H9 (cell line): ENCODE measurements around the gene GJB2. TPM values are rescaled to one million over a fixed set of nuclear protein-coding genes. Genes with fewer than 3 reads are reported as not detected.

Experiments
- DNase-seq: peaks from one replicate; pipeline ENCODE4 v3.0.0-alpha.2; 2017
- H2AFZ ChIP-seq: one replicate; pipeline ENCODE4 v1.6.1; 2013; ENCODE audit warnings: mild to moderate bottlenecking, low read length, control low read depth, moderate library complexity
- H2AK5ac ChIP-seq: 2 replicates; pipeline ENCODE4 v1.6.1; 2013; ENCODE audit warnings: low read length, control low read depth, mixed read lengths; ENCODE audit not compliant: insufficient read length
- H2BK120ac ChIP-seq: one replicate; pipeline ENCODE4 v1.6.1; 2013; ENCODE audit warnings: low read depth, mild to moderate bottlenecking, low read length, control low read depth, inconsistent platforms; ENCODE audit not compliant: poor library complexity, severe bottlenecking
- H2BK12ac ChIP-seq: 2 replicates; pipeline ENCODE4 v1.6.1; 2013; ENCODE audit warnings: low read length, control low read depth, mixed read lengths, low read depth; ENCODE audit not compliant: insufficient read length
- H2BK15ac ChIP-seq: 2 replicates; pipeline ENCODE4 v1.6.1; 2013; ENCODE audit warnings: low read depth, low read length, control low read depth
- H2BK20ac ChIP-seq: one replicate; pipeline ENCODE4 v1.6.1; 2013; ENCODE audit warnings: low read depth, mild to moderate bottlenecking, low read length, control low read depth, inconsistent platforms; ENCODE audit not compliant: poor library complexity, severe bottlenecking
- H2BK5ac ChIP-seq: 2 replicates; pipeline ENCODE4 v1.6.1; 2013; ENCODE audit warnings: low read length, control low read depth, mixed read lengths; ENCODE audit not compliant: insufficient read length
- H3K14ac ChIP-seq: 2 replicates; pipeline ENCODE4 v1.6.1; 2013; ENCODE audit warnings: low read length, control low read depth; ENCODE audit not compliant: insufficient read depth
- H3K18ac ChIP-seq: 2 replicates; pipeline ENCODE4 v1.6.1; 2013; ENCODE audit warnings: low read depth, mild to moderate bottlenecking, mixed read lengths, low read length, control low read depth; ENCODE audit not compliant: insufficient read length
- H3K23ac ChIP-seq: 2 replicates; pipeline ENCODE4 v1.6.1; 2013; ENCODE audit warnings: low read length, control low read depth, mixed read lengths, low read depth; ENCODE audit not compliant: insufficient read length
- H3K23me2 ChIP-seq: 2 replicates; pipeline ENCODE4 v1.6.1; 2013; ENCODE audit warnings: low read depth, mild to moderate bottlenecking, mixed read lengths, low read length, control low read depth; ENCODE audit not compliant: insufficient read length, poor library complexity, severe bottlenecking
- H3K27ac ChIP-seq: 2 replicates; pipeline ENCODE4 v1.5.1; 2013; ENCODE audit warnings: low read length, control low read depth, mixed read lengths, low read depth; ENCODE audit not compliant: insufficient read length
- H3K27me3 ChIP-seq: 2 replicates; pipeline ENCODE4 v1.6.1; 2013; ENCODE audit warnings: low read length, control low read depth, inconsistent platforms; ENCODE audit not compliant: insufficient read depth
- H3K4ac ChIP-seq: 2 replicates; pipeline ENCODE4 v1.6.1; 2013; ENCODE audit warnings: low read depth, mild to moderate bottlenecking, control low read depth, inconsistent platforms, low read length, moderate library complexity
- H3K4me1 ChIP-seq: 2 replicates; pipeline ENCODE4 v1.6.1; 2013; ENCODE audit warnings: low read length, control low read depth, inconsistent platforms; ENCODE audit not compliant: insufficient read depth
- H3K4me2 ChIP-seq: 2 replicates; pipeline ENCODE4 v1.6.1; 2013; ENCODE audit warnings: low read length, control low read depth, mixed read lengths; ENCODE audit not compliant: insufficient read length, insufficient read depth
- H3K56ac ChIP-seq: 2 replicates; pipeline ENCODE4 v1.6.1; 2013; ENCODE audit warnings: low read depth, mild to moderate bottlenecking, mixed read lengths, low read length, control low read depth; ENCODE audit not compliant: insufficient read length
- H3K79me1 ChIP-seq: 2 replicates; pipeline ENCODE4 v1.6.1; 2013; ENCODE audit warnings: low read depth, mild to moderate bottlenecking, moderate library complexity, low read length, control low read depth, inconsistent platforms; ENCODE audit not compliant: insufficient read depth, poor library complexity, severe bottlenecking
- H3K79me2 ChIP-seq: 2 replicates; pipeline ENCODE4 v1.6.1; 2013; ENCODE audit warnings: low read length, control low read depth, inconsistent platforms; ENCODE audit not compliant: insufficient read depth
- H3K9ac ChIP-seq: 2 replicates; pipeline ENCODE4 v1.6.1; 2013; ENCODE audit warnings: low read length, control low read depth, mixed read lengths; ENCODE audit not compliant: insufficient read length; ENCODE audit errors: extremely low read depth
- H3K9me3 ChIP-seq: one replicate; pipeline ENCODE4 v1.6.1; 2013; ENCODE audit warnings: low read depth, low read length, inconsistent platforms; ENCODE audit not compliant: control insufficient read depth
- H3T11ph ChIP-seq: one replicate; pipeline ENCODE4 v1.6.1; 2013; ENCODE audit warnings: mild to moderate bottlenecking, low read length, control low read depth, inconsistent platforms
- H4K20me1 ChIP-seq: one replicate; pipeline ENCODE4 v1.6.1; 2013; ENCODE audit not compliant: control insufficient read depth, insufficient read length, insufficient read depth
- H4K5ac ChIP-seq: 2 replicates; pipeline ENCODE4 v1.6.1; 2013; ENCODE audit warnings: low read depth, mild to moderate bottlenecking, mixed read lengths, low read length, control low read depth; ENCODE audit not compliant: insufficient read length
- H4K8ac ChIP-seq: replicated peaks from 2 replicates; pipeline ENCODE4 v1.6.1; 2013; ENCODE audit warnings: low read length, control low read depth, mixed read lengths, low read depth; ENCODE audit not compliant: insufficient read length
- H4K91ac ChIP-seq: 2 replicates; pipeline ENCODE4 v1.6.1; 2013; ENCODE audit warnings: low read depth, mild to moderate bottlenecking, moderate library complexity, mixed read lengths, low read length, control low read depth; ENCODE audit not compliant: insufficient read length
- H3K27ac Mint-ChIP-seq, 3 experiments: 2 replicates in 2 of 3; 3 replicates in 1 of 3; pipeline ENCODE4 v1.8.0; 2020 to 2021; ENCODE audit warnings: mixed read lengths in 3 of 3, mild to moderate bottlenecking in 1 of 3, moderate library complexity in 1 of 3
- H3K27me3 Mint-ChIP-seq: 2 replicates; pipeline ENCODE4 v1.8.0; 2021; ENCODE audit warnings: low read depth, mild to moderate bottlenecking, moderate library complexity, mixed read lengths
- H3K36me3 Mint-ChIP-seq, 3 experiments: 2 replicates in 2 of 3; 3 replicates in 1 of 3; pipeline ENCODE4 v1.8.0; 2020 to 2021; ENCODE audit warnings: low read depth in 3 of 3, mixed read lengths in 3 of 3; ENCODE audit not compliant: insufficient read depth in 1 of 3
- H3K4me1 Mint-ChIP-seq, 2 experiments: 2 replicates each; pipeline ENCODE4 v1.8.0; 2020; ENCODE audit warnings: mixed read lengths in 2 of 2
- H3K4me3 Mint-ChIP-seq, 2 experiments: 2 replicates in 1 of 2; 3 replicates in 1 of 2; pipeline ENCODE4 v1.8.0; 2020 to 2021; ENCODE audit warnings: mild to moderate bottlenecking in 2 of 2, mixed read lengths in 2 of 2, moderate library complexity in 1 of 2
- H3K9me3 Mint-ChIP-seq, 2 experiments: 2 replicates in 1 of 2; 3 replicates in 1 of 2; pipeline ENCODE4 v1.8.0; 2020; ENCODE audit warnings: mild to moderate bottlenecking in 2 of 2, mixed read lengths in 2 of 2, moderate library complexity in 1 of 2
- CTCF ChIP-seq: fragments of 200-600 bp; sonication (generic); conservative IDR thresholded peaks from 3 replicates; pipeline ENCODE4 v1.8.0; 2021; ENCODE audit warnings: antibody characterized with exemption, mild to moderate bottlenecking
- WGBS: extraction: QIAGEN DNeasy Blood & Tissue Kit; methylation state at CpG from one replicate; pipeline ENCODE4 v1.1.7; 2013; ENCODE audit warnings: missing lambda C conversion rate, low lambda C conversion rate, mixed read lengths; ENCODE audit not compliant: insufficient read length; ENCODE audit errors: extremely low coverage; 5-methylcytosine and 5-hydroxymethylcytosine counted together
- total RNA-seq: library from RNA; stranded (reverse); gene quantifications from 2 replicates; pipeline ENCODE4 v1.2.1, GENCODE V29; 2021

Gene GJB2
- total RNA-seq, 1 experiment from 2014 or later = 0.28 TPM

DNA sequence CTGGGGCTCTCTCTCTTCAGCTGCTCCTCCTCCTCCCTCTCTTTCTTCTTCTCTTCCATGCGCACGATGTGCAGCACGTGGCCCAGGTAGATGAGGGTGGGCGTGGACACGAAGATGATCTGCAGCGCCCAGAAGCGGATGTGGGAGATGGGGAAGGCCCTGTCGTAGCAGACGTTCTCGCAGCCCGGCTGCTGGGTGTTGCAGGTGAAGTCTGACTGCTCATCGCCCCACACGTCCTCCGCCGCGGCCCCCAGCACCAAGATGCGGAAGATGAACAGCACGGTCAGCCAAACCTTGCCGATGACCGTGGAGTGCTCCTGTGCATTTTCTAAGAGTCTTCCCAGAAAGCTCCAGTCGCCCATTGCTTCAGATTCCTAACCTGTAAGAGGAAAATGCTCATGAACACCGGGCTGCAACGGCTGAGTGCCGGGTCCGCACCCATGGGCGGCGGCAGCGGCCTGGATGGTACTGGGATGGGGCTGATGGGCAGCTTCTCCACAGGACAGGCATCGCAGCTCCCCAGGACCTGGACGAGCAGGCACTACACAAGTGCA lies 49.7 kb downstream of the GJB2 start:
- Histone ChIP-seq H4K91ac (no peak overlapping the region), H2BK120ac (no peak overlapping the region), H2BK20ac (no peak overlapping the region), H3K27ac (no peak overlapping the region), H3K4me2 (no peak overlapping the region), H2BK15ac (no peak overlapping the region), H3K23me2 (no peaks in the 10 kb centered on the region), H3K9me3 (no peaks in the 10 kb centered on the region), H3K56ac (no peak overlapping the region), H3K18ac (no peak overlapping the region), H3K4ac (no peak overlapping the region), H3T11ph (no peak overlapping the region), H4K8ac (no peak overlapping the region), H4K5ac (no peak overlapping the region), H3K79me1 (no peaks in the 10 kb centered on the region), H3K4me1 (no peaks in the 10 kb centered on the region), H2AFZ (no peak overlapping the region), H3K14ac (no peak overlapping the region), H2BK5ac (no peak overlapping the region), H2AK5ac (no peak overlapping the region), H3K23ac (no peak overlapping the region), H4K20me1 (no peaks in the 10 kb centered on the region), H2BK12ac (no peak overlapping the region), H3K27me3 (no peaks in the 10 kb centered on the region), H3K79me2 (no peaks in the 10 kb centered on the region), H3K9ac (no peak overlapping the region)
- no peak overlapping the region for H3K4me3 Mint-ChIP-seq
- no peak for DNase-seq
- no peaks in the 10 kb centered on the region for H3K36me3 Mint-ChIP-seq
- H3K27ac Mint-ChIP-seq = no peak overlapping the region; a peak in 1 of 7 replicates
- no peak for TF ChIP-seq CTCF
- no CpG with 5 or more reads among the region's 30 CpGs for WGBS
- H3K4me1 Mint-ChIP-seq = peaks cover 2 to 8% of the 10 kb centered on the region in 2 experiments; a peak in 3 of 4 replicates
- no peaks in the 10 kb centered on the region for H3K9me3 Mint-ChIP-seq
- H3K27me3 Mint-ChIP-seq = peaks cover 14% of the 10 kb centered on the region
